ENCODE measurements around the gene METRNL. TPM values are rescaled to one million over a fixed set of nuclear protein-coding genes. Genes with fewer than 3 reads are reported as not detected.

Gene METRNL
- total RNA-seq, 1 donor from 2014 or later: 14.7 TPM

GRCh38 chr17:83101805-83102480 is 22.5 kb downstream of the METRNL start:
- H3K27ac Mint-ChIP-seq (ENCODE audit: unreplicated experiment): no peak overlapping the region
- TF ChIP-seq CTCF (conservative IDR thresholded peaks at IDR 0.05): no peak
- no peak for DNase-seq (ENCODE audit: low read depth, low spot score)
- H3K4me1 Mint-ChIP-seq: peaks cover 9% of the 10 kb centered on the region
- H3K36me3 Mint-ChIP-seq (ENCODE audit: low read depth): no peaks in the 10 kb centered on the region
- no peak overlapping the region for H3K4me3 Mint-ChIP-seq
- no peaks in the 10 kb centered on the region for H3K9me3 Mint-ChIP-seq
- H3K27me3 Mint-ChIP-seq (ENCODE audit: low read depth): no peaks in the 10 kb centered on the region

DNA sequence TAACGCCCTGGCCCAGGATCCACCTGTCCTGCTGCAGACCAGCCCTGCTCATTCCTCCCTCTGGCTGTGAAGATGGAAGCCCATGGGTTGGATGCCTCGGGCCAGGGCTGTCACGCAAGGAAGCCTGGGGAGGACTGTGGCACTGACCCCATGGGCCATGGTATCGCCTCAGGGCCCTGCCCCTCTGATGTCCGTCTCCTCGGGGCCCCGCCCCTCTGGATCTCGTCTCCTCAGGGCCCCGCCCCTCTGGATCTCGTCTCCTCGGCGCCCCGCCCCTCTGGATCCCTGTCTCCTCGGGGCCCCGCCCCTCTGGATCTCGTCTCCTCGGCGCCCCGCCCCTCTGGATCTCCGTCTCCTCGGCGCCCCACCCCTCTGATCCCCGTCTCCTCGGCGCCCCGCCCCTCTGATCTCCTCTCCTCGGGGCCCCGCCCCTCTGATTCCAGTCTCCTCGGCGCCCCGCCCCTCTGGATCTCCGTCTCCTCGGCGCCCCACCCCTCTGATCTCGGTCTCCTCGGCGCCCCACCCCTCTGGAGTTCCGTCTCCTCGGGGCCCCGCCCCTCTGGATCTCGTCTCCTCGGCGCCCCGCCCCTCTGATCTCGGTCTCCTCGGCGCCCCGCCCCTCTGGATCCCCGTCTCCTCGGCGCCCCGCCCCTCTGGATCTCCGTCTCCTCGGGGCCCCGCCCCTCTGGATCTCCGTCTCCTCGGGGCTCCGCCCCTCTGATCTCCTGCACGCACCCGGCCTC is 24.0 kb downstream of the METRNL start:
- H3K27me3 Mint-ChIP-seq (ENCODE audit: low read depth): peaks cover 2% of the 10 kb centered on the region
- H3K9me3 Mint-ChIP-seq: no peaks in the 10 kb centered on the region
- peaks cover 11% of the 10 kb centered on the region for H3K4me1 Mint-ChIP-seq
- H3K4me3 Mint-ChIP-seq: no peak overlapping the region
- no peak overlapping the region for H3K27ac Mint-ChIP-seq (ENCODE audit: unreplicated experiment)
- DNase-seq (ENCODE audit: low read depth, low spot score): no peak
- TF ChIP-seq CTCF (conservative IDR thresholded peaks at IDR 0.05): no peak
- no peaks in the 10 kb centered on the region for H3K36me3 Mint-ChIP-seq (ENCODE audit: low read depth)

DNA sequence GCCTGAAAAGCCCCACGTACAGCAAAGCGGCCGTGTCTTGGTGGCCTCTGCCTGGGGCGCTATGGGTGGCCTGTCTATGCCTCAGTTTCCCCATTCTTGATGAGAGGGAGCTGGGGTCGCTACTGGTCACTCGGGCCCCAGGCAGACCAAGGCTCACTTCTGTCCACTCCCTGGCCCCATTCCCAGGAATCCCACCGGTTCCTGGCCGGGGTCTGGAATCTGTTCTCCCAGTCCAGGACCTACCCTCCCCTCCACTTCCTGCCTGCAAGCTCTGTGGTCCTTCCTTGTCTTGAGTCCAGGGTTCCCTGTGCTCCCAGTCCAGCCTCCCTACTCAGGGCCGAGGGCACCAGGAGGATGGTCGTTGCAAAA is 24.5 kb downstream of the METRNL start:
- TF ChIP-seq CTCF (conservative IDR thresholded peaks at IDR 0.05): no peak
- Mint-ChIP-seq H3K4me3 (no peak overlapping the region), H3K36me3 (ENCODE audit: low read depth) (peaks cover 3% of the 10 kb centered on the region), H3K27me3 (ENCODE audit: low read depth) (peaks cover 5% of the 10 kb centered on the region), H3K27ac (ENCODE audit: unreplicated experiment) (peak overlapping the region; percentile 35), H3K4me1 (peaks cover 11% of the 10 kb centered on the region), H3K9me3 (no peaks in the 10 kb centered on the region)
- DNase-seq (ENCODE audit: low read depth, low spot score): no peak

DNA sequence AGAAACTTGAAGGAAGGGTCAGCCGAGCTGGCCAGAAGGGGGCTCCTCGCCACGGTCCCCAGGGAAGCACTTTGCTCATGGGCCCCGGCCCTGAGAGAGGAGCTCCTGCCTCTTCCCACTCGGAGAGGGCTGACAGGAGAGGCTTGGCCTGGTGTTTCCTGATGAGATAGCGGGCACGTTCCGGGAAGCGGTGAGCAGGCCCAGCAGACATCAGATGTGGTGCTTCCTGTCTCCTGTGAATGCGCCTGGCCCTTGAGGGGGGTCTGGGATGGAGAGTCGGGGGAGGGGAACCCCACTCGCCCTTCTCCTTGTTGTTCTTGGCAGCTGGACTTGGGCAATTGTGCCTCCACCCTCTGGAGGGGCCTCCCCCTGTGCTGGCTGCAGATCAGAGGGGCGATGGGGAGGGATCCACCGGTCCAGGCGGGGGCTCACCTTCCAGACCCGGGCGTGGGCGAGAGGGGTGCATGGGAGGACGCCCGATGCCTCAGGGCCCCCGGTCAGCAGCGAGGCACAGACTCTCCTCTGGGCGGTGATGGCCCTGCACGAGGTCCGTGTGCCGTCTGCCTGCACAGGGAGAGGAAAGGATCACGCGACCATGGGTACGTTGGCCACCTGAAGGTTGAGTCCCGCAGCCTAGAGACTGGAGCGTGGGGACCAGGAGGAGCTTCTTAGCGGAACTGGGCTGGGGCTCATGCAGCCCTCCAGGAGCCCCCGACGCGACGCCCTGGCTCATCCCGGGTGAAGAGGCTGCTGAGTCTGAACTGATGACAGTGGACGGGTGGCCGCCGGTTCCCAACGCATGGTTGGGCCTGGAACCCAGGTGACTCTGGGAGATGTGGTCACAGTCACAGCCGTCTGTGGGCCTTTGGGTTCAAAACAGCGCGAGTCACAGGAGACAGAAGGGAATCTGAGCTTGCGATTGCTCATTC is 25.4 kb downstream of the METRNL start:
- Mint-ChIP-seq H3K4me3 (no peak overlapping the region), H3K9me3 (no peaks in the 10 kb centered on the region), H3K4me1 (peaks cover 10% of the 10 kb centered on the region), H3K27ac (ENCODE audit: unreplicated experiment) (no peak overlapping the region), H3K36me3 (ENCODE audit: low read depth) (peaks cover 4% of the 10 kb centered on the region), H3K27me3 (ENCODE audit: low read depth) (peaks cover 6% of the 10 kb centered on the region)
- DNase-seq (ENCODE audit: low read depth, low spot score): no peak
- no peak for TF ChIP-seq CTCF (conservative IDR thresholded peaks at IDR 0.05)

DNA sequence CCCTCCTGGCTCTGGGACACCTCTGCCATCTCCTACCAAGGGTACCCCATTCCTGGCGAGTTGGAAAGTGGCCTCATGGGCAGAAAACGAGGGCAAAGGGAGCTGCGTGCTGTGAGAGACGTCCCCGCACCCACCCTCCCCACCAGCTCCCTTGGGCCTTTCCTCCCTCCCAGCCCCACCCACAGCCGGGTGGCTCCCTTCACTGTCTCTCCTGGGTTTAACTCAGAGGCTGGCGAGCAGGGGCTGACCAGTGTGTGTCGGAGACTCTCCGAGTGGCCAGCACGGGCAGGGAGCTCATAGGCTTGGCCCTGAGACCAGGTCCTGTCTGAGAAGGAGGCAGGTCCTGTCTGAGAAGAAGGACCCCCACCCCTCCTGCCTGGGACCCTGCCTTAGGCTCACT is 26.1 kb downstream of the METRNL start:
- peaks cover 8% of the 10 kb centered on the region for H3K4me1 Mint-ChIP-seq
- peaks cover 4% of the 10 kb centered on the region for H3K36me3 Mint-ChIP-seq (ENCODE audit: low read depth)
- no peak for TF ChIP-seq CTCF (conservative IDR thresholded peaks at IDR 0.05)
- no peak overlapping the region for H3K27ac Mint-ChIP-seq (ENCODE audit: unreplicated experiment)
- no peaks in the 10 kb centered on the region for H3K9me3 Mint-ChIP-seq
- H3K4me3 Mint-ChIP-seq: no peak overlapping the region
- peaks cover 6% of the 10 kb centered on the region for H3K27me3 Mint-ChIP-seq (ENCODE audit: low read depth)
- DNase-seq (ENCODE audit: low read depth, low spot score): no peak

Data from neural crest cell (in vitro differentiated cells).